GM21529 (cell line): ENCODE measurements around the gene NOTCH1.

Experiments used
- ATAC-seq: cut with Tn5 transposase; IDR thresholded peaks from one replicate; pipeline ENCODE4 v1.9.1; 2021; ENCODE audit not compliant: unreplicated experiment

The NOTCH1 gene

GRCh38 chr9:136532799-136533774, 12.8 kb downstream of the NOTCH1 start:
- ATAC-seq = no peak

- ATAC-seq = no peak
These were observed 13.7 kb downstream of the NOTCH1 start for GRCh38 chr9:136531904-136532798.

- no peak for ATAC-seq
These were observed 14.5 kb downstream of the NOTCH1 start for GRCh38 chr9:136531186-136531903.

- ATAC-seq = no peak
These were observed 15.3 kb downstream of the NOTCH1 start for GRCh38 chr9:136530461-136531089.

- no peak for ATAC-seq
These were observed 16.1 kb downstream of the NOTCH1 start for GRCh38 chr9:136529516-136530460.

- ATAC-seq = no peak
These were observed 17.0 kb downstream of the NOTCH1 start for GRCh38 chr9:136528716-136529341.

GRCh38 chr9:136527721-136528710, 17.8 kb downstream of the NOTCH1 start:
- ATAC-seq = no peak

- ATAC-seq = no peak
These were observed 18.7 kb downstream of the NOTCH1 start for GRCh38 chr9:136527131-136527530.

GRCh38 chr9:136526625-136527066, 19.2 kb downstream of the NOTCH1 start:
- no peak for ATAC-seq

GRCh38 chr9:136525841-136526499, 19.9 kb downstream of the NOTCH1 start:
- ATAC-seq = no peak

- no peak for ATAC-seq
These were observed 20.6 kb downstream of the NOTCH1 start for GRCh38 chr9:136525207-136525606.

- no peak for ATAC-seq
These were observed 23.3 kb downstream of the NOTCH1 start for GRCh38 chr9:136522314-136523237.

- no peak for ATAC-seq
These were observed 24.3 kb downstream of the NOTCH1 start for GRCh38 chr9:136521537-136521936.

- ATAC-seq = no peak
These were observed 25.8 kb downstream of the NOTCH1 start for GRCh38 chr9:136520053-136520540.

- no peak for ATAC-seq
These were observed 26.4 kb downstream of the NOTCH1 start for GRCh38 chr9:136519263-136520052.
